Measurements from ENCODE around the gene VPS37B. TPM values are rescaled to one million over a fixed set of nuclear protein-coding genes. Genes with fewer than 3 reads are reported as not detected.

The VPS37B gene
- total RNA-seq, 1 experiment from 2014 or later = 37.6 TPM

DNA sequence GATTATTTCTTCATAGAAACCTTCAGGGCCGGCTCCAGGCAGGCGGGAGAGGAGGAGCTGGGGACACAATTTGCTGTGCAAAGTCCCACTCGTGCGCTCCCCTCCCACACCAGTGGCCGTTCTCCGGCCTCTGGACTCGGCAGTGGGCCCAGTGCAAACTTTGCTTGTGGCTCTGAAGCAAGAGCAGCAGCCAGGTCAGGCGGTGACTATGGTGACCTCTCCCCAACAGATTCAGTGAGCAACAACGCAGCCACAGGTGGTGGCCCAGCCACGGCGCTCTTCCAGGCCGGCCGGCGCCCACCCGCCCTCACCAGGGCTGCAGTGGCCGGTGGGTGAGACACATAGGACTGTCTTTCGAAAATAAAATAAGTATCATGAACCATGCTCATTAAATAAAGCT, 29.5 kb downstream of the VPS37B start:
- Mint-ChIP-seq H3K4me3 (ENCODE audit: unreplicated experiment) (no peak overlapping the region), H3K36me3 (ENCODE audit: insufficient read depth, unreplicated experiment) (peaks cover 69% of the 10 kb centered on the region), H3K9me3 (ENCODE audit: unreplicated experiment) (no peaks in the 10 kb centered on the region), H3K27me3 (ENCODE audit: insufficient read depth, unreplicated experiment) (no peaks in the 10 kb centered on the region), H3K27ac (ENCODE audit: low read depth, unreplicated experiment) (no peak overlapping the region), H3K4me1 (ENCODE audit: insufficient read depth, unreplicated experiment) (peaks cover 18% of the 10 kb centered on the region)
- TSS peak; percentile 24 for BruUV-seq (replicated peaks)
- POLR2A ChIA-PET = interaction anchor here (1.6 to 3.6 kb wide), 2 partner anchors 28 to 80 kb away, joined by 5 to 12 read pairs; no protein-coding TSS in a partner anchor
- TF ChIP-seq, protein P1, sequence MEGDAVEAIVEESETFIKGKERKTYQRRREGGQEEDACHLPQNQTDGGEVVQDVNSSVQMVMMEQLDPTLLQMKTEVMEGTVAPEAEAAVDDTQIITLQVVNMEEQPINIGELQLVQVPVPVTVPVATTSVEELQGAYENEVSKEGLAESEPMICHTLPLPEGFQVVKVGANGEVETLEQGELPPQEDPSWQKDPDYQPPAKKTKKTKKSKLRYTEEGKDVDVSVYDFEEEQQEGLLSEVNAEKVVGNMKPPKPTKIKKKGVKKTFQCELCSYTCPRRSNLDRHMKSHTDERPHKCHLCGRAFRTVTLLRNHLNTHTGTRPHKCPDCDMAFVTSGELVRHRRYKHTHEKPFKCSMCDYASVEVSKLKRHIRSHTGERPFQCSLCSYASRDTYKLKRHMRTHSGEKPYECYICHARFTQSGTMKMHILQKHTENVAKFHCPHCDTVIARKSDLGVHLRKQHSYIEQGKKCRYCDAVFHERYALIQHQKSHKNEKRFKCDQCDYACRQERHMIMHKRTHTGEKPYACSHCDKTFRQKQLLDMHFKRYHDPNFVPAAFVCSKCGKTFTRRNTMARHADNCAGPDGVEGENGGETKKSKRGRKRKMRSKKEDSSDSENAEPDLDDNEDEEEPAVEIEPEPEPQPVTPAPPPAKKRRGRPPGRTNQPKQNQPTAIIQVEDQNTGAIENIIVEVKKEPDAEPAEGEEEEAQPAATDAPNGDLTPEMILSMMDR (IDR thresholded peaks at IDR 0.05; ENCODE audit: unreplicated experiment) = no peak
- no peak for DNase-seq (ENCODE audit: unreplicated experiment)
- intact Hi-C loops (cut with micrococcal nuclease) = no loop called here
- CTCF ChIA-PET = interaction anchor here (1.1 to 3.2 kb wide), 3 partner anchors 9 to 82 kb away, joined by 3 to 16 read pairs (median 4); no protein-coding TSS in a partner anchor

DNA sequence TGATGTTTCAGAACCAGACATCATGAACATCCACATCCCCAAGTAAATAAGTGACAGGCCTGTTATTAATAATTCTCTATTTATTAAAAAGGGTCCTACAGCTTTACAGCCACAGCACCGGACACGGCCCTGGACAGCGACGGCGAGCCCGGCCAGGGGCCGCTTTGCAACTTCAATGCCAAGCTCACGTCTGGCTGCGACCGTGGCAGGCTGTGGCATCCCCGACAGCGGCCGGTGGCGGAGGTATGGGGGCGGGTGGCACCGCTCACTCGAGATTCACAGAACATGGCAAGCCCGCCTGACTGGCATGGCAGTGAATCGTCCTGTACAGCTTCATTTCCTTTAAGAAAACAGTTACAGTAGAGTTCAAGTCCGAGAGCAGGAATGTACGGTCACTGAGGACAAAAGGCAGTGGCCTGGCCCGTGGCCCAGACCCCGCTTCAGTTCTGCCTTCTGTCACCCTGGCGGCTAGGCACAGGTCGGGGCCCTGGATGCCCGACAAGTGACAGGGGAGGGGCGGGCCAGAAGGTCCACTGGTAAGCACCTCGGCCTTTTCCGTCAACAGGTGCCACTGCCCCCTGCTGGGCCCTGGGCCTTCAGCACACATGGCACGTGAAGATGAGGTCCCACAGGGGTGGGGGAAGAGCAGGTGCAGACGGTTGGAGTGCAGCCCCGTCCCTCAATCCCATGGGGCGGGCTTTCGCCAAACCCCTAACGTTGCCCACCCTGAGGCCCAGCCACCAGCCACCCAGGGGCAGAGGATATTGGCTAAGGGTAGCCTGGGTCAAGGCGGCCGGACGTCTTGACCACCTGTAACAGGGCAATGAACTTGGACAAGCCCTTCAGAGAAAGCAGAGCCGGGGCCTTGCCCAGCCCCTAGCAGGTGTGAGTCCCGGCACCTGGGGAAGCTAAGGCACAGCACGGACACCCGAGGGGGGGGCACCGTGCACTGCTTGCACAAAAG, 30.4 kb downstream of the VPS37B start:
- TF ChIP-seq, protein P1 (IDR thresholded peaks at IDR 0.05; ENCODE audit: unreplicated experiment) = peak; percentile 38
- intact Hi-C loops (cut with micrococcal nuclease) = no loop called here
- H3K4me3 Mint-ChIP-seq (ENCODE audit: unreplicated experiment) = no peak overlapping the region
- H3K27ac Mint-ChIP-seq (ENCODE audit: low read depth, unreplicated experiment) = no peak overlapping the region
- H3K4me1 Mint-ChIP-seq (ENCODE audit: insufficient read depth, unreplicated experiment) = peaks cover 18% of the 10 kb centered on the region
- ChIA-PET CTCF (interaction anchor here (0.5 to 11.1 kb wide), 5 partner anchors 8 to 105 kb away, joined by 3 to 230 read pairs (median 4); no protein-coding TSS in a partner anchor), POLR2A (interaction anchor here (1.0 to 3.6 kb wide), 4 partner anchors 23 to 368 kb away, joined by 3 to 12 read pairs (median 4); partner anchors contain the start of genes MPHOSPH9 and MTRFR)
- H3K27me3 Mint-ChIP-seq (ENCODE audit: insufficient read depth, unreplicated experiment) = no peaks in the 10 kb centered on the region
- peaks cover 72% of the 10 kb centered on the region for H3K36me3 Mint-ChIP-seq (ENCODE audit: insufficient read depth, unreplicated experiment)
- no peaks in the 10 kb centered on the region for H3K9me3 Mint-ChIP-seq (ENCODE audit: unreplicated experiment)
- DNase-seq (ENCODE audit: unreplicated experiment) = no peak
- BruUV-seq (replicated peaks) = no TSS peak

- CTCF ChIA-PET = interaction anchor here (0.5 to 11.1 kb wide), 4 partner anchors 10 to 105 kb away, joined by 3 to 230 read pairs (median 4); no protein-coding TSS in a partner anchor
- intact Hi-C loops (cut with micrococcal nuclease) = loop anchor here (5.0 kb wide), 1 partner anchor 73 kb away; no protein-coding TSS in a partner anchor
- BruUV-seq (replicated peaks) = no TSS peak
- POLR2A ChIA-PET = interaction anchor here (0.8 to 3.6 kb wide), 6 partner anchors 24 to 368 kb away, joined by 3 to 12 read pairs (median 4); partner anchors contain the start of genes MPHOSPH9 and MTRFR
- H3K36me3 Mint-ChIP-seq (ENCODE audit: insufficient read depth, unreplicated experiment) = peaks cover 72% of the 10 kb centered on the region
- H3K27me3 Mint-ChIP-seq (ENCODE audit: insufficient read depth, unreplicated experiment) = no peaks in the 10 kb centered on the region
- TF ChIP-seq, protein P1 (IDR thresholded peaks at IDR 0.05; ENCODE audit: unreplicated experiment) = no peak
- H3K27ac Mint-ChIP-seq (ENCODE audit: low read depth, unreplicated experiment) = no peak overlapping the region
- H3K9me3 Mint-ChIP-seq (ENCODE audit: unreplicated experiment) = no peaks in the 10 kb centered on the region
- H3K4me3 Mint-ChIP-seq (ENCODE audit: unreplicated experiment) = no peak overlapping the region
- DNase-seq (ENCODE audit: unreplicated experiment) = no peak
- peaks cover 18% of the 10 kb centered on the region for H3K4me1 Mint-ChIP-seq (ENCODE audit: insufficient read depth, unreplicated experiment)
Observed at GRCh38 chr12:122864894-122865253, 31.1 kb downstream of the VPS37B start.

All from MCF 10A (cell line).